Endothelial cell of hepatic sinusoid (primary cell): ENCODE measurements around the gene DEFB118.
"Not testable (repeated sequence)": the region's sequence is repeated elsewhere in the genome, so short reads cannot be mapped to it uniquely, and the experiment has no call there.

Experiments
- in situ Hi-C: cut with HindIII; loops from 2 replicates; pipeline ENCODE4 v1.10.0; 2017; ENCODE audit warnings: low sequenced_read_pairs

Gene DEFB118, protein sequence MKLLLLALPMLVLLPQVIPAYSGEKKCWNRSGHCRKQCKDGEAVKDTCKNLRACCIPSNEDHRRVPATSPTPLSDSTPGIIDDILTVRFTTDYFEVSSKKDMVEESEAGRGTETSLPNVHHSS

DNA sequence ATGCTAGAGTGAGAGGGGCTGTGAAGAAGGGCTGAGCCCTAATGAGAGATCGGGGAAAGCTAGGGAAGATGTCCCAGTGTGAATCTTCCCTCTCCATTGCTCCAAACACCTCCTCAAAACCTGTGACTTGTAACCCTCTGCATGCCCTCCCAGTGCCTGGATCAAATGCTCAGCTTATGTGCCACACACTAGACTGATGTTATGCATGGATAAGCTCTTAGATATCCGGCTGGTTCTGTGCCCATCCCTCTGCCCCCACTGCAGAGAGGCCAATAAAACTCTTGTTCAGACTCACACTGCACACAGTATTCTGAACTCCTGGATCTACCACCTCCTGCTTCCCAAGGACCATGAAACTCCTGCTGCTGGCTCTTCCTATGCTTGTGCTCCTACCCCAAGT lies at the start of gene DEFB118:
Gene DEFB118, plus strand, starts transcription at position 301 of the 400 bp plus-strand sequence. Its CDS starts 50 bp downstream, at position 351.
- in situ Hi-C loops: loop anchor here (5.0 kb wide), 1 partner anchor 39 kb away; the partner anchor contains the start of gene DEFB121

DNA sequence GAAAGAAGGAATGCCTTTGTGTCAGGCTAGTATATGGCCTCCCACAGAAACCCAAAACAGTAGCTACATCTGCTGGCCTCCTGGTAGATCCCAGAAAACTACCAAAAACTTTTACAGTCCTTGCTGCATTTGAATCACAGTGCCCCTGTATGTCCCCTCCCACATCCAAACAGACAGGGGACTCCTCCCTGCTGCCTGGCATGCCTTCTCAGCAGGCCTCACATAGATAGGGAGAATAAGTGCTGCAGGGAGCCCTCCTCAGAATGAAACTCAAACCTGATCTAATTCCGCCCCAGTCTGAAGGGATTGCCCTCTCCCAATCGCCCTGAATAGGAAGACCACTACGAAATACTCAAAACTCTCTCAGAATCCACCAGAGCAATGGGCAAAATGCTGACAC lies 45.9 kb upstream of the DEFB118 start:
- in situ Hi-C loops: no loop called here

DNA sequence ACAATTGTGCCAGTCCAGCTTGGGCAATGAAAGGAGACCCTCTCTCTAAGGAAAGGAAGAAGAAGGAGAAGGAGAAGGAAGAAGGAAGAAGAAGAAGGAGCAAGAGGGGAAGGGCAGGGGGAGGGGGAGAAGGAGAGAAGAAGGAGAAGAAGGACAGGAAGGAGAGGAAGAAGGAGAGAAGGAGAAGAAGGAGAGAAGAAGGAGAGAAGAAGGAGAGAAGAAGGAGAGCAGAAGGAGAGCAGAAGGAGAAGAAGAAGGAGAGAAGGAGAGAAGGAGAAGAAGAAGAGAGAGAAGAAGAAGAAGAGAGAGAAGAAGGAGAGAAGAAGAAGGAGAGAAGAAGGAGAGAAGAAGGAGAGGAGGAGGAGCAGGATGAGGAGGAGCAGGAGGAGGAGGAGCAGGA lies 37.5 kb upstream of the DEFB118 start:
- in situ Hi-C loops: no loop called here

DNA sequence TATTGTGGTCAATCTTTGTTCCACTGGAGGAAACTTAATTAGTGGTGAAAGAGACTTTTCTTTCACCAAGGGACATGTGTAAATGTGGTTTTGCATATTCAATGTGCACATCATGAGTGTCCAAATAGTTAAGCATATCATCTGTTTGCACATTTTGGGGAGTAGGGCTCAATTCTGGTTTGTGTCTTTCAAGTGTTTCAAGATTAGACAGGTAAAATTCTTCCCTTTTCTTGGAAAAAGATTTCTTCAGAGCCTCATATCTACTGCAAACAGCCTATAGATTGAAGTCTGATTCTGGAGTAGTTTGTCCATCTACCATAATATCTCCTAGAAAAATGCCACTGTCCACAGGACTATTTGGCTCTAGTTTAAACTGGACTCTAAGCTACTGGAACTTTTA lies 26.9 kb upstream of the DEFB118 start:
- in situ Hi-C loops: no loop called here

DNA sequence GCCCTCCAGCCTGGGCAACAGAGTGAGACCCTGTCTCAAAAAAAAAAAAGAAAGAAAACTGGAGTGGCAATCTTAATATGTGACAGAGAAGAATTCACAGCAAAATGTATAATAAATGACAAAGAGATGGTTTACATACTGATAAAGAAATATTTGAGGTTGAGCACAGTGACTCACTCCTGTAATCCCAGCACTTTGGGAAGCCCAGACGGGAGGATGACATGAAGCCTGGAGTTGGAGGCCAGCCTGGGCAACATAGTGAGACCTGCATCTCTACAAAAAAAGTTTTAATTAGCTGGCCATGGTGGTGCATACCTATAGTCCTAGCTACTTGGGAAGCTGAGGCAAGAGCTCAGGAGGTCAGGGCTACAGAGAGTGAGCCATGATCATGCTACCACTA lies 12.4 kb upstream of the DEFB118 start:
- in situ Hi-C loops: no loop called here

DNA sequence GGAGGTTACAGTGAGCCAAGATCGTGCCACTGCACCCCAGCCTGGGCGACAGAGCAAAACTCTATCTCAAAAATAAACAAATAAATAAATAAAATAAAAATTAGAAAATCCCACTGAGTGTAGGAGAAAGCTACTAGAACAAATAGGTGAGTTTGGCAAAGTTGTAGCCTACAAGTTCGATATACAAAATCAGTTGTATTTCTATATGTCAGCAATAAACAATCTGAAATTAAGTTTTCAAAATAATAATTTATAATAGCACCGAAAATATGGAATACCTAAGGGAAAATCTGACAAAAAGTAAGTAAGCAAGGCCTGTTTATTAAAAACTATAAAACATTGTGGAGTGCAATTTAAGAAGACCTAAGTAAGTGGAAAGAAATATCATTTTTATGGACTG lies 5.1 kb upstream of the DEFB118 start:
- in situ Hi-C loops: no loop called here

DNA sequence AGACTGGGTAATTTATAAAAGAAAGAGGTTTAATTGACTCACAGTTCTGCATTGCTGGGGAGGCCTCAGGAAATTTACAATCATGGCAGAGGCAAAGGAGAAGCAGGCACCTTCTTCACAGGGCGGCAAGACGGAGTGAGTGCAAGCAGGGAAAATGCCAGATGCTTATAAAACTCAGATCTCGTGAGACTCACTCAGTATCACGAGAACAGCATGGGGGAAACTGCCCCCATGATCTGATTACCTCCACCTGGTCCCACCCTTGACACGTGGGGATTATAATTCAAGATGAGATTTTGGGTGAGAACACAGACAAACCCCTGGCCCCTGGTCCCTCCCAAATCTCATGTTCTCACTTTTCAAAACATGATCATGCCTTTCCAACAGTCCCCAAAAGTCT lies 4.1 kb upstream of the DEFB118 start:
- in situ Hi-C loops: not testable (repeated sequence)

DNA sequence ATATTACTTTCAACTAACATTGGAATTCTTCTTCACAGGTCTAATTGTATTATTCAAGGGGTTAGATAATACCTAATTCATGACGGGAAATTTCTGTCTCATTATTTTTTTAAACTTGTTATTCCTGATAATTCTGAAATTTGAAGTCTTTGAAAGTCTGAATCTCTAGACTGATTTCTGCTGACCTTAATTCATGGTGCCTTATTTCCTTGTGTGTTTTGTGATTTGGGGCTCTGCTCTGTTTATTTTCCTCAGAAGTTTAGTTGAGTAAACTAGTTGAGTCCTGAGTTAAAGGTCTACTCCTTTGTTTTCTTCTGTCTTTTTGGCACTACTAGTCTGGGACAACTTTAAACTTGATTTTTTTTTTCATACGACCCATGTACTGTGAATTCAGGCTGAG lies 5.9 kb downstream of the DEFB118 start:
- in situ Hi-C loops: no loop called here

DNA sequence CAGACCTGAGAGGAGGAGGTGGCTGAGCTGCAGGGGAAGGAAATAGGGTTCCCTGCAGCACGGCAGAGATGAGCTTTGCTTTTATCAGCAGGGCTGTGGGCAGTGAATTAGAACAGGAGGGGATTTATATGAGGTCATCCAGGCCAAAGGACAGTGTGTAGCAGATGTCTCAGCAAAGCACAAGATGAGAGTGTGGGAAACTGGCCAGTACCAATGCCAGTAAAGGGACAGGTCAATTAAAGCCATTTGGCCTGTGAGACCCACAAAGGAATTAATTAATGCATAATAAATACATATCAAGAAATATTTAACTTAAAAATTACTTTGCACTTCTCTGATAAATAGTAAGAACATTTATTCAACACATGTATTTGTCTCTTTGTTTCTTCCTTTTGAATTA lies 22.1 kb downstream of the DEFB118 start, which contains the start of gene DEFB119:
Gene DEFB119, minus strand, starts transcription at position 101 of the 400 bp plus-strand sequence. CDS start 107 bp downstream, outside the sequence.
- in situ Hi-C loops: no loop called here

DNA sequence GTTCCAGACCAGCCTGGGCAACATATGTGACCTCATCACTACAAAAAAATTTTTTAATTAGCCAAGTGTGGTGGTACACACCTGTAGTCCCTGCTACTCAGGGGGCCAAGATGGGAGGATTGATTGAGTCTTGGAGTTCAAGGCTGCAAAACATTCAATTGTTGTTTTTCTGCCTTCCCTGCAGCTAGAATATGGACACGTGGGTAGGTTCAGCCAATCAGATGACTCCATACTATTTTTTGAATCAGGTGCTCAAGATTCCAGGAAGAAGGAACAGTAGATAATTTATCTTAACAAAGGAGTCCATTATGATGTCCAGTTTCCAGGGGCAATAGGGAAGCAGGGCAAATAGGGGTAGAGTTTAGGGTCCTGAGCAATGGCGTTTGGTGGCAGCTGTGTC lies 24.4 kb downstream of the DEFB118 start:
- in situ Hi-C loops: no loop called here

DNA sequence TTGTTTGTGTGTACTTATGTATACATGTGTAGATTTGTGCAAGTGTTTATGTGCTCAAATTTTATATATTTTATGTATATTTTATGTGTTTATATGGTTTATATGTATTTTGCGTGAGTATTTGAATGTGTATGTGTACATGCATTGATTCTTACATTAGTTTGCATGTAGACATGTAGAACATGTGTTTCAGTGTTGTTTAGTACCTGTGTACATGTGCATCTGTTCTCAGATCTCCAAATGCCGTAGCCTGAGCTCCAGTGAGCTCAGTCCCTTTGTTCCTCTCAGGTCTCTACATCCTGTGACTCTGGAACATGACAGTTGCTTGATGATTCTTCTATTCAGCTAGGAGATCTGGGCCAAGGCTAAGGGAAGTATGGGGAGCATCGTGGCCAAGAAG lies 26.5 kb downstream of the DEFB118 start:
- in situ Hi-C loops: no loop called here

DNA sequence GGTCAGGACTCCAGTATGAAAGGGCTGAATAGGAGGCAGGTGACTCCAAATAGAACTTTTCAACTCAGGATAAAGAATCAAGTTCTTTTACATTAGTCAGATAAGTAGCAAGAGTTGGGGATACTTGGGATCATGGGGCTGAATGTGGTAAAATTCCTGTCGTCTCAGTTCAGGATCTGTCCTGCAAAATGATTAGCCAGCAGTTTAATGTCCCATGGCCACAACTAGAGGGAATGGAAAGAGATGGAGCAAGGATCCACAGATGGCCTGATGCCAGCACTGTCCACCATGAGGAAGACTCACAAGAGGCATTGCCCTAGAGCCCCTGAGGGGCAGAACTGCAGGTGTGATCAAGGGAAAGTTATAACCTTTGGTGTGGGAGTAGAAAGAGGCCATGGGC lies 35.5 kb downstream of the DEFB118 start:
- in situ Hi-C loops: no loop called here

DNA sequence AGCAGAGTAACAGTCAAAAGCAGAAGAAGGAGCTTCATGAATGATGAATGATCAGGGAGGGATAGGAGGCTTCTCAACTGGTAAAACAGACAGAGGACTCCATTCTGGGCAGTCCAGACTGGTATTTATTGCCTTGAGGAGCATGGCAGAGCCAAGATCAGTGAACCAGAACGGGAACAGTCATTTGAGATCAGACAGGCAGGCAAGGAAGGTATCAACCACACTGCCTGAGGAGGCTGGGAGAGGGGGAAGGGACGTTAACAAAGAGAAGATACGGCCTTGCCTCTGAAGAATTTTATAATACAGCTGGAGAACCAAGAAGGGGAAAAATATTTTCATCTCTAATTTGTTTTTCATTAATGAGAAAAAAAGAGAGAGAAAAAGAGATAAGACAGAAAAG lies 37.7 kb downstream of the DEFB118 start, which contains the start of gene DEFB121:
Gene DEFB121, minus strand, starts transcription at position 101 of the 400 bp plus-strand sequence. Its CDS starts 63 bp downstream, at position 38.
- in situ Hi-C loops: loop anchor here (5.0 kb wide), 1 partner anchor 39 kb away; the partner anchor contains the start of gene DEFB118

DNA sequence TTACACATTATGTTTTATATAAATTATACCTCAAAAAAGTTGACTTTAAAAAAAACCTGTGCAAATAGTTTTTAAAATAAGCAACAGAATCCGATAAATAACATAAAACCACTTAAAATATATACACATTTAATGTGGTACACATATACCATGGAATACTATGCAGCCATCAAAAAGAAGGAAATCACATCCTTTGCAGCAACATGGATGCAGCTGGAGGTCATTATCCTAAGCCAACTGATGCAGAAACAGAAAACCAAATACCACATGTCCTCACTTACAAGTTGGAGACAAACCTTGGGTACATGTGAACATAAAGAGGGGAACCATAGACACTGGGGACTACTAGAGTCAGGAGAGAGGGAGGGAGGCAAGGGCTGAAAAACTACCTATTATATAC lies 41.6 kb downstream of the DEFB118 start:
- in situ Hi-C loops: no loop called here

DNA sequence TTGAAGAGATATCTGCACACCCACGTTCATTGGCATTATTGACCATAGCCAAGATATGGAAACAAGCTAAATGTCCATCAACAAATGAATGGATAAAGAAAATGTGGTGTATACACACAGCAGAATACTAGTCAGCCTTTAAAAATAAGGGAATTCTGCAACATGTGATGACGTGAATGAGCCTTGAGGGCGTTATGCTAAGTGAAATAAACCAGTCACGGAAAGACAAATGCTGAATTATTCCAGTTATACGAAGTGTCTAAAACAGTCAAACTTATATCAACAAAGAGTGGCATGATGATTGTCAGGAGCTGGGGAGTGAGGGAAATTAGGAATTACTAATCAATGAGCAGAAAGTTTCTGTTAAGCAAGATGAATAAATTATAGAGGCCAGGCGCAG lies 46.0 kb downstream of the DEFB118 start:
- in situ Hi-C loops: no loop called here

DNA sequence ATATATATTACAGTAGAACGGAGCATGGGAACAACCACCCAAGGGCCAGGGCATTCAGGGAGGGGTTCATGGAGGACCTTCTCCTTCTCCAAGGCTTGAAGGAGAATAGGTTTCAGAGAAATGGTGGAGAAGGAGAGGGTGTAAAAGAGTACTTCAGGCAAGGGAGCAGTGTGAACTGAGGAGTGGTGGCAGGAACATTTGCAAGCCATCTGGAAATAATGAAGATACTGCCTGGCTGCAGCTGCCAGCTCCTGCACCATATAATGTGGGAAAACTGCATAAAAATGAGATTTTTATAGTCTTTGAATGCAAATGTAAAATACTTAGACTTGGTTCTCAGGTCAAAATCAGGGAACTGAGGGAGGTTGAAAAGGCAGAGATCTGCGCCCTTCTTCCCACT lies 47.3 kb downstream of the DEFB118 start:
- in situ Hi-C loops: no loop called here

DNA sequence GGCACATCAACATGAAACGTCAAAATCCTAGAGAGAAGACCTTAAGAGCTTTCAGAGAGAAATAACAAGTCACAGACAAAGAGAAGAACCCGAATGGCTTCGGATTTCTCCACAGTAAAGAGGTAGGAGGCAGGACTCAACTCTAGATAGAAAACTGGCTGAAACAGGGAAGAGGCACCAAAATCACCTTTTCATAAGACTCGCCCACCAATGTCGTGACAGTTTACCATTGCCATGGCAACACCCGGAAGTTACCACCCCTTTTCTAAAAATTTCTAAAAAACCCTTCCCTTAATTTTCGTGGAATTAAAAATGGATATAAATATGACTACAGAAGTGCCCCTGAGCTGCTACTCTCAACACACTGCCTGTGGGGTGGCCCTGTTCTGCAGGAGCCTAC lies 49.9 kb downstream of the DEFB118 start:
- in situ Hi-C loops: no loop called here
